ENCODE results near the gene OR10H3. TPM values are rescaled to one million over a fixed set of nuclear protein-coding genes. Genes with fewer than 3 reads are reported as not detected.

Gene OR10H3
- not detected in 2 replicates for total RNA-seq (2022)
- not detected for Bru-seq, nascent RNA
- not detected for BruChase-seq, experiment 1, labeled RNA remaining after a 6-hour chase
- BruChase-seq, experiment 2, labeled RNA remaining after a 2-hour chase, result not detected
- long read RNA-seq, result 0 reads

GRCh38 chr19:15737722-15738121 lies at the start of gene OR10H3:
TSS of gene OR10H3 (plus strand) at chr19:15737985. CDS start at chr19:15741393, 3,408 bp downstream.
- Mint-ChIP-seq H3K27me3 (ENCODE audit: insufficient read depth, unreplicated experiment) (no peaks in the 10 kb centered on the region), H3K4me1 (ENCODE audit: insufficient read depth, unreplicated experiment) (no peaks in the 10 kb centered on the region), H3K9me3 (ENCODE audit: unreplicated experiment) (peaks cover 22% of the 10 kb centered on the region), H3K36me3 (ENCODE audit: insufficient read depth, unreplicated experiment) (no peaks in the 10 kb centered on the region), H3K27ac (ENCODE audit: low read depth, unreplicated experiment) (no peak within 1 kb of the TSS), H3K4me3 (ENCODE audit: unreplicated experiment) (no peak within 1 kb of the TSS)
- intact Hi-C loops (cut with micrococcal nuclease), result no loop called here
- DNase-seq (ENCODE audit: unreplicated experiment), result no peak
- ChIA-PET POLR2A (no interaction called here), CTCF (no interaction called here)
- no TSS peak for BruUV-seq (replicated peaks)
- no peak for TF ChIP-seq CTCF (IDR thresholded peaks at IDR 0.05; ENCODE audit: unreplicated experiment)

- BruUV-seq (replicated peaks), result no TSS peak
- POLR2A ChIA-PET, result no interaction called here
- no peak for DNase-seq (ENCODE audit: unreplicated experiment)
- H3K4me1 Mint-ChIP-seq (ENCODE audit: insufficient read depth, unreplicated experiment), result no peaks in the 10 kb centered on the region
- no peak overlapping the region for H3K27ac Mint-ChIP-seq (ENCODE audit: low read depth, unreplicated experiment)
- TF ChIP-seq CTCF (IDR thresholded peaks at IDR 0.05; ENCODE audit: unreplicated experiment), result no peak
- CTCF ChIA-PET, result no interaction called here
- no peaks in the 10 kb centered on the region for H3K27me3 Mint-ChIP-seq (ENCODE audit: insufficient read depth, unreplicated experiment)
- no peak overlapping the region for H3K4me3 Mint-ChIP-seq (ENCODE audit: unreplicated experiment)
- no peaks in the 10 kb centered on the region for H3K36me3 Mint-ChIP-seq (ENCODE audit: insufficient read depth, unreplicated experiment)
- H3K9me3 Mint-ChIP-seq (ENCODE audit: unreplicated experiment), result peaks cover 15% of the 10 kb centered on the region
- intact Hi-C loops (cut with micrococcal nuclease), result no loop called here
Observed at GRCh38 chr19:15696654-15697194, 41.1 kb upstream of the OR10H3 start.

GRCh38 chr19:15701757-15702533 lies 35.8 kb upstream of the OR10H3 start:
- H3K9me3 Mint-ChIP-seq (ENCODE audit: unreplicated experiment), result peaks cover 14% of the 10 kb centered on the region
- H3K27me3 Mint-ChIP-seq (ENCODE audit: insufficient read depth, unreplicated experiment), result no peaks in the 10 kb centered on the region
- intact Hi-C loops (cut with micrococcal nuclease), result no loop called here
- no peak for TF ChIP-seq CTCF (IDR thresholded peaks at IDR 0.05; ENCODE audit: unreplicated experiment)
- H3K4me3 Mint-ChIP-seq (ENCODE audit: unreplicated experiment), result no peak overlapping the region
- no TSS peak for BruUV-seq (replicated peaks)
- ChIA-PET CTCF (interaction anchor here (0.6 kb wide), 1 partner anchor 482 kb away, joined by 3 read pairs; no protein-coding TSS in a partner anchor), POLR2A (no interaction called here)
- no peak overlapping the region for H3K27ac Mint-ChIP-seq (ENCODE audit: low read depth, unreplicated experiment)
- no peaks in the 10 kb centered on the region for H3K36me3 Mint-ChIP-seq (ENCODE audit: insufficient read depth, unreplicated experiment)
- H3K4me1 Mint-ChIP-seq (ENCODE audit: insufficient read depth, unreplicated experiment), result no peaks in the 10 kb centered on the region
- peak; percentile 5 for DNase-seq (ENCODE audit: unreplicated experiment)

- Mint-ChIP-seq H3K4me1 (ENCODE audit: insufficient read depth, unreplicated experiment) (no peaks in the 10 kb centered on the region), H3K27me3 (ENCODE audit: insufficient read depth, unreplicated experiment) (no peaks in the 10 kb centered on the region), H3K27ac (ENCODE audit: low read depth, unreplicated experiment) (no peak overlapping the region), H3K9me3 (ENCODE audit: unreplicated experiment) (peaks cover 10% of the 10 kb centered on the region), H3K4me3 (ENCODE audit: unreplicated experiment) (no peak overlapping the region), H3K36me3 (ENCODE audit: insufficient read depth, unreplicated experiment) (no peaks in the 10 kb centered on the region)
- CTCF ChIA-PET, result interaction anchor here (0.6 kb wide), 1 partner anchor 482 kb away, joined by 3 read pairs; no protein-coding TSS in a partner anchor
- TF ChIP-seq CTCF (IDR thresholded peaks at IDR 0.05; ENCODE audit: unreplicated experiment), result no peak
- POLR2A ChIA-PET, result interaction anchor here (0.7 kb wide), 1 partner anchor 24 kb away, joined by 3 read pairs; no protein-coding TSS in a partner anchor
- DNase-seq (ENCODE audit: unreplicated experiment), result peak; percentile 65
- intact Hi-C loops (cut with micrococcal nuclease), result no loop called here
- BruUV-seq (replicated peaks), result no TSS peak
Observed at GRCh38 chr19:15702534-15702930, 35.3 kb upstream of the OR10H3 start.
